Stimulated activated CD8-positive, alpha-beta memory T cell treated with anti-CD3 and anti-CD28 coated beads, Interleukin-2, amount 100 ng/mL, for 48 hours (primary cell): ENCODE results near the gene MZT2A.
"Not testable (repeated sequence)": the region's sequence is repeated elsewhere in the genome, so short reads cannot be mapped to it uniquely, and the experiment has no call there.

Experiments
- DNase-seq, 2 donors: peaks; one replicate each; pipeline ENCODE4 v3.0.0-alpha.2; 2020; ENCODE audit warnings: low read depth in 2 of 2

Gene MZT2A

DNA sequence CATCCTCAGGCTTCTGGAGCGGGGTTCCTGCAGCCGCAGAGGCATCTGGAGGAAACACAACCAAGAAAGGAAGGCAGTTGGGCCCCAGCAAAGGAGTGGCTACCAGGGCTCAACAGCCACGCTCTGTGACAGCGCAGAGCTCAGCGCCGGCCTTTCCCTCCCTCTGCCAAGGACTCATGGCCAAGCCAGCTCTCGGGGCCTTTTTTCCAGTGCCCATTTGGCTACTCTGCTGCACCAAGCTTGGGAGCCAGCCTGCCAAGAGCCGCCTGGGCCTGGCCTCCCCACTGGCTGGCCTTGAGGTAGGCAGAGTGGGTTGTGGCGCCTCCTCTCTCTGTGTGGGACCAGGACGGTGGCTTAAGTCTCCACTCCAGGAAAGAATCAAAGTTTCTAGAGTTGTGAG is 28.3 kb upstream of the MZT2A start:
- DNase-seq: no peak

DNA sequence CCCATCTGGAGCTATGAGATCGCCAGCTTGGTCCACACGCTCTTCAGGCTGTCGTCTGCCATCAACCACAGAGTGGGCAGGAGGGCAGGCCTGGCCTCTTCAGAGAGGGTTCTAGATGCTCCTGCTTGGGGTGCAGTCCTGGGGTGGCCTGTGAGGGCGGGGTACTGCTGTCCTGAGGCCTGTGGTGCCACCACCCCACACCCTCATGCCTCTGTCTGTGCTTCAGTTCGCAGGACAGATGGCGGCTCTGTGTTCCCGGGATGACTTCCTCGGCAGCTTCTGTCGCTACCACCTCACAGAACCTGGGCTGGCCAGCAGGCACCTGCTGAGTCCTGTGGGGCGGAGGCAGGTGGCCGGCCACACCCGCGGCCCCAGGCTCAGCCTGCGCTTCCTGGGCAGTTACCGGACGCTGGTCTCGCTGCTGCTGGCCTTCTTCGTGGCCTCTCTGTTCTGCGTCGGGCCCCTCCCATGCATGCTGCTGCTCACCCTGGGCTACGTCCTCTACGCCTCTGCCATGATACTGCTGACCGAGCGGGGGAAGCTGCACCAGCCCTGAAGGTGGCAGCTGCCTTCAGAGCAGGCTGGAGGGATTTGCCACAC is 27.8 kb upstream of the MZT2A start:
- DNase-seq: not testable (repeated sequence)

- no peak for DNase-seq
These were observed 27.3 kb upstream of the MZT2A start for GRCh38 chr2:131519466-131519865.

DNA sequence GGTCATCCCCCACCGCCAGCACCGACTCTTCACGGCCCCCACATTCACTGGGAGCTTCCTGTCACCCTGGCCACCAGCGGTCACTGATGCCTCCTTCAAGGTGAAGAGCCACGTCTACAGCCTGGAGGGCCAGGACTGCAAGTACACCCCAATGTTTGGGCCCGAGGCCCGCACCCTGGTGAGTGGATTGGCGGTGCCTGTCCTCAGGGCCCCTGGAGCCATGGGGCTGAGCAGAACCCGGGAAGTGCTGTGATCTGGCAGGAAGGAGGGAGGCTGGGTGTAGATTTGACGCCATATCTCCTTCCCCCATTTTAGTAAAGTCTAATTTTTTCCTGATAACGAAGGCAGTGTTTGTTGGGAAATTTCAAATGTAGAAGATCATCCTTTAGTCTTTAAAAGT is 26.3 kb upstream of the MZT2A start:
- not testable (repeated sequence) for DNase-seq

DNA sequence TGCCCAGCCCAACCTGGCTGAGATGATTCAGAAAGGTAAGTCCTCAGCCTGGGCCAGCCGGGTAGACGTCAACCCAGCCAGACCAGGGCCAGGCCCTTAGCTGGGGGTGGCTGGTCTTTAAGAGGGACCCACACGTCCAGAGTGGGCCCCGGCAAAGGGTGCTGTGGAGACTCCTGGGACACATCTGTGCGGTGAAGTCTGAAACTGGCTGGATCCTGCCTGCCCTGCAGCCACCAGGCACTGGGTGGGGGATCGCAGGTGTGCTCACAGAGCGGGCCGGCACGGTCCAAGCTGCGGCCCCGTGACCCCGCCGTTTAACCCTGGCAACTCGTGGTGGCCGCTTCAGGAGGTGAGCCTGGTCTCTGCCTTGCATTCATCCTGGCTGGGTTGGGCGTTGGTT is 25.7 kb upstream of the MZT2A start:
- DNase-seq: not testable (repeated sequence)

- no peak for DNase-seq
These were observed 25.1 kb upstream of the MZT2A start for GRCh38 chr2:131517106-131517831.

GRCh38 chr2:131516621-131517020 is 24.4 kb upstream of the MZT2A start:
- DNase-seq: not testable (repeated sequence)

- DNase-seq: no peak
These were observed 23.8 kb upstream of the MZT2A start for GRCh38 chr2:131516011-131516410.

DNA sequence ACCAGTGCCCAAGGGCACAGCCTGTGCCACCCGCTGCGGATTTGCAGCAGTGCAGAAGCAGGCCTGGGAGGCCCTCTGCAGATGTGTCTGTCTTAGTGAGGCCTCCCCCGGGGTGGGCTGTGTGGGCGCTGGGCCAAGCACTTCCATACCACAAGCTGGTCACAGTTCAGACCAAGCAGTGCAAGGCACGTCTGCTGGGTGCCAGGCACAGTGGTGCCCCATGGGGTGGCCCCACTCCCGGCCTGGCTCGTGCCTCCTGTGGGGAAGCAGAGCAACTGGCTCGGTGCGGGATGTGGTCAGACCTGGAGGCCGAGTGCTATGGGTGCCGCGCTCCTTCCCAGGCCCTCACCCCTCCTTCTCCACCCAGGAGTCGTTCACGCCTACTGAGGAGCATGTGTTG is 23.0 kb upstream of the MZT2A start:
- not testable (repeated sequence) for DNase-seq

GRCh38 chr2:131514408-131515166 is 22.4 kb upstream of the MZT2A start:
- DNase-seq: not testable (repeated sequence)

DNA sequence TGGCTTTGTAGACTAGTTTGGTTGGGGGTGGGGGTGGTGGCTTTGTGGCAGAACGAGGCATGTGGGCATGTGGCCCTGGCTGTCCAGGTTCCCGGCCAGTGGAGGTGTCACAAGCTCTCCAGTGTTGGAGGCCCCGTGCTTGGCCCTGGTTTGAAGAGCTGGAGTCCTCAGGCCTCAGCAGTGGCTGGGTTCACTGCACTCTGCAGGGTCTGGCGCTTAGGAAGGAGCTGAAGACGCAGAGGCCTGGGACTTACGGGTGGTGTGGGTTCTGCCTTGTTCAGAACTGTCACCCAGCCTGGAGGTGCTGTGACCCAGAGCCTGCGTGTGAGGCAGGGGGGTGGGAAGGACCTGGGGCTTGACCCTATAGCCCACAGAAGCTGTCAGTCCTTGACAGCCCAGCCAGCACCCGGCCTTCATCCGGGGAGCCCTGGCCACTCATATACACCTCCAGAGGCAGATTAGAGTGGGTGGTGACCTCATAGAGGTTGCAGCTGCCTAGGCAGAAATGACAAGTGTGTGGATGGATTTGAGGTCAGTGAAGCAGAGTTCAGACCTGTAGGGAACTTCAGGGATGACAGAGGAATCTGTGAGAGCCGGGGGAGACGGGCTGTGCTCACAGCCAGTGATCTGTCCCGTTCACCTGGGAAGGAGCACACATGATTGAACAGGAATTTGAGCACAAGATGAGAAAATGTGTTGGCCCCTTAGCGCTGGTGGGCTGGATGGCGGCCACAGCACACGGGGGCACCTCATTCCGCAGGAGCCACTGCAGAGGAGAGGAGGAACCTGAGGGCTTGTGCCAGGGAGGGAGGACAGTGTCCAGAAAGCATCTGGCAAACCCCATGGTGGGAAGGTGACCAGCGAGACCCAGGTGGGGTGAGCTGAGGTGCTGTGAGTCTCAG is 20.0 kb upstream of the MZT2A start:
- not testable (repeated sequence) for DNase-seq

GRCh38 chr2:131511291-131511968 is 19.2 kb upstream of the MZT2A start:
- DNase-seq: not testable (repeated sequence)

GRCh38 chr2:131509615-131510014 is 17.4 kb upstream of the MZT2A start:
- DNase-seq: no peak

GRCh38 chr2:131504082-131504750 is 12.0 kb upstream of the MZT2A start:
- not testable (repeated sequence) for DNase-seq

DNA sequence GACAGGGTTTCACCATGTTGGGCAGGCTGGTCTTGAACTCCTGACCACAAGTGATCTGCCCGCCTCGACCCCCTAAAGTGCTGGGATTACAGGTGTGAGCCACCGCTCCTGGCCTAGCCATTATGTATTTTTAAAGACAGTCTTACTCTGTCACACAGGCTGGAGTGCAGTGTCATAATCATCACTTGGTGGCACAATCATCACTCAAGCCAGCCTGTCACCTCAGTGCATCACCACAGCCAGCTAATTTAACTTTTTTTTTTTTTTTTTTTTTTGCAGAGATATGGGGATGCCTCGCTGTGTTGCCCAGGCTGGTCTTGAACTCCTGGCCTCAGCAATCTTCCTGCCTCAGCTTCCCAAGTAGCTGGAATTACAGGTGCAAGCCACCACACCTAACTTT is 11.4 kb upstream of the MZT2A start:
- not testable (repeated sequence) for DNase-seq

DNA sequence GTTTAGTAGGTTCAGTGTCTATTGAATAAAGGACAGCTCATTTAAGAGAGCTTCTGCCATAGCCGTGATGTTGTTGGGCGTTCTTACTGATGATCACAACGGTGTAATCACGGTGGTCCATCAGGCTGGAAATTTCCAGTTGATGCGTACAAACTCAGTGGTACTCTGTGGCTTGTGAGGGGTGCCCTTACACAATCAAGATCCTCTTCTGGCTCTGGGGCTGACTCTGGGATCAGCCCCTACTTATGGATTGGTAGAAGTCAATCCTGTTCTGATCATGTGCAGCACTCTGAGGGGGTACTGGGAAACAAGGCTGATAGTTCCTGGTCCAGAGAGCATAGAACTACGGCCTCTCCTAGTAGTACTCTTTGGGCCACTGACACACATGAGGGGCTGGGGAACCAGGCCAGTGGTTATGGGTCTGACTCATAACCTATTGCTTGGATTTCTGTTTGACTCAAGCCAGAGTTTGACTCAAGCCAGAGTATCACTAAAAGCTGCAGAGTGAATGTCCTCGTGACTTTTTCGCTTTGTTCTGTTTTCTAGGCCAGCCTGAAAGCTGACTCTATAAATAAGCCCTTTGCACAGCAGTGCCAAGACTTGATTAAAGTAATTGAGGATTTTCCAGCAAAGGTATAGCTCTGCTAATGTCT is 6.2 kb upstream of the MZT2A start:
- not testable (repeated sequence) for DNase-seq

DNA sequence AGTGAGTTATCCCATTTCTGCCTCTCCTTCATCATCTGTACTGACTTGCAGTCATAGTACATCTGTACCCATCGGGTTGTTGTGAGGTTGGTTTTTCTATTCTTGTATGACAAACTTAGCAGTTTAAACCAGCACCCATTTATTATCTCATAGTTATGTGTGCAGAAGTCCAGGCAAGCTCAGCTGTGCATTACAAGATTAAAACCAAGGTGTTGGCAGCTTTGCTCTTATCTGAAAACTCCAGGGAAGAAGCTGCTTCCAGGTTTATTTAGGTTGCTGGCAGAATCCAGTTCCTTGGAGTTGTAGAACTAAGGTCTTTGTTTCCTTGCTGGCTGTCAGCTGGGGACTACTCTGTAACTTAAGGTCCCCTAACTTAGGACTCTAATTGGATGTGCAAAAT is 3.3 kb upstream of the MZT2A start:
- not testable (repeated sequence) for DNase-seq

- no peak for DNase-seq
These were observed 1.2 kb upstream of the MZT2A start for GRCh38 chr2:131493199-131493968.
